Activated CD4-positive, CD25-positive, alpha-beta regulatory T cell treated with anti-CD3 and anti-CD28 coated beads, Interleukin-2, amount 50 U/mL, for 24 hours (primary cell): Measurements from ENCODE around the gene FHIT.

Experiments
- ATAC-seq, 2 donors: fragments of 150-1000 bp; cut with Tn5 transposase; one replicate each; pipeline ENCODE4 v1.10.0; 2021; ENCODE audit warnings: mild to moderate bottlenecking in 1 of 2, moderate library complexity in 1 of 2

Gene FHIT

GRCh38 chr3:60986552-60986951, 264.7 kb downstream of the FHIT start:
- ATAC-seq, result no peak

- no peak for ATAC-seq
These were observed 267.3 kb downstream of the FHIT start for GRCh38 chr3:60983906-60984305.

- ATAC-seq, result no peak
These were observed 270.9 kb downstream of the FHIT start for GRCh38 chr3:60980342-60980692.

GRCh38 chr3:60979461-60980341, 271.6 kb downstream of the FHIT start:
- no peak for ATAC-seq

- ATAC-seq, result no peak
These were observed 277.9 kb downstream of the FHIT start for GRCh38 chr3:60973321-60973720.

- ATAC-seq, result no peak
These were observed 278.7 kb downstream of the FHIT start for GRCh38 chr3:60972599-60972998.

GRCh38 chr3:60970850-60971249, 280.4 kb downstream of the FHIT start:
- no peak for ATAC-seq

- no peak for ATAC-seq
These were observed 284.1 kb downstream of the FHIT start for GRCh38 chr3:60967141-60967540.

GRCh38 chr3:60957541-60957940, 293.7 kb downstream of the FHIT start:
- no peak for ATAC-seq

GRCh38 chr3:60956729-60957128, 294.5 kb downstream of the FHIT start:
- ATAC-seq, result no peak

GRCh38 chr3:60955034-60955433, 296.2 kb downstream of the FHIT start:
- no peak for ATAC-seq

GRCh38 chr3:60954048-60954447, 297.2 kb downstream of the FHIT start:
- ATAC-seq, result no peak

GRCh38 chr3:60953351-60953750, 297.9 kb downstream of the FHIT start:
- no peak for ATAC-seq

- ATAC-seq, result no peak
These were observed 299.2 kb downstream of the FHIT start for GRCh38 chr3:60952055-60952454.

- no peak for ATAC-seq
These were observed 302.1 kb downstream of the FHIT start for GRCh38 chr3:60949146-60949545.

GRCh38 chr3:60948488-60948887, 302.8 kb downstream of the FHIT start:
- no peak for ATAC-seq

- ATAC-seq, result no peak
These were observed 315.5 kb downstream of the FHIT start for GRCh38 chr3:60935709-60936108.

GRCh38 chr3:60933824-60934223, 317.4 kb downstream of the FHIT start:
- no peak for ATAC-seq

- no peak for ATAC-seq
These were observed 318.6 kb downstream of the FHIT start for GRCh38 chr3:60932643-60933042.

- no peak for ATAC-seq
These were observed 319.1 kb downstream of the FHIT start for GRCh38 chr3:60932170-60932569.

GRCh38 chr3:60931452-60931851, 319.8 kb downstream of the FHIT start:
- no peak for ATAC-seq

GRCh38 chr3:60920519-60920918, 330.7 kb downstream of the FHIT start:
- ATAC-seq, result no peak

- ATAC-seq, result no peak
These were observed 332.0 kb downstream of the FHIT start for GRCh38 chr3:60919296-60919695.

GRCh38 chr3:60917141-60917540, 334.1 kb downstream of the FHIT start:
- ATAC-seq, result no peak

- ATAC-seq, result no peak
These were observed 334.7 kb downstream of the FHIT start for GRCh38 chr3:60916546-60916945.
